GM12891 (cell line): ENCODE data around the gene GRM8.

Source experiments
- PAX5 ChIP-seq: IDR thresholded peaks from 2 replicates; pipeline ENCODE4 v1.6.1; 2011; ENCODE audit warnings: low read length, moderate library complexity, mild to moderate bottlenecking; ENCODE audit not compliant: insufficient read depth, severe bottlenecking
- POLR2A ChIP-seq: IDR thresholded peaks from 2 replicates; pipeline ENCODE4 v1.6.1; 2011; ENCODE audit warnings: low read depth, low read length, control low read depth
- POLR2AphosphoS5 ChIP-seq: IDR thresholded peaks from 2 replicates; pipeline ENCODE4 v1.6.1; 2011; ENCODE audit warnings: low read depth, low read length, control low read depth
- POU2F2 ChIP-seq: IDR thresholded peaks from 2 replicates; pipeline ENCODE4 v1.6.1; 2011; ENCODE audit warnings: low read depth, mild to moderate bottlenecking, control low read depth, low read length, moderate library complexity
- SPI1 ChIP-seq: IDR thresholded peaks from 2 replicates; pipeline ENCODE4 v1.6.1; 2011; ENCODE audit warnings: low read depth, low read length, control low read depth
- TAF1 ChIP-seq: IDR thresholded peaks from 2 replicates; pipeline ENCODE4 v1.6.1; 2011; ENCODE audit warnings: low read depth, low read length, control low read depth

GRCh38 chr7:126667742-126668366 lies 584.9 kb downstream of the GRM8 start:
- TF ChIP-seq TAF1 (no peak), SPI1 (no peak), POLR2A (no peak), POLR2AphosphoS5 (no peak), PAX5 (no peak), POU2F2 (no peak)
